GM21381 (cell line): ENCODE measurements around the gene ATXN7L2.

Experiments used
- ATAC-seq: cut with Tn5 transposase; IDR thresholded peaks from one replicate; pipeline ENCODE4 v1.9.1; 2021; ENCODE audit warnings: mild to moderate bottlenecking, moderate library complexity; ENCODE audit not compliant: unreplicated experiment

The ATXN7L2 gene

DNA sequence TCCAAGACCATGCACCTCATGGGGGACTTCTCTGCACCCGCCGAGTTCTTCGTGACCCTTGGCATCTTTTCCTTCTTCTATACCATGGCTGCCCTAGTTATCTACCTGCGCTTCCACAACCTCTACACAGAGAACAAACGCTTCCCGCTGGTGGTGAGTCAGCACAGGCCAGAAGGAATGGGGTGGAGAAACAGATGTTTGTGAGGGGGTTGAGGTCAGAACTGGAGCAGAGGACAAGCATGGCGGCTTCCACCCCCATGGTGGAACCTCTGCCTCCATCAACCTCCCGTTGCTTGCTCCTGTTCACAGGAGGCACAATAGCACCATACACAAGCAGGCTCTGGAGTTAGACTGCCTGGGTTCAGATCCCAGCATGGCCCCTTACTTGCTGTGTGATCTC, 6.9 kb upstream of the ATXN7L2 start:
- ATAC-seq, result no peak

GRCh38 chr1:109477821-109478220, 5.9 kb upstream of the ATXN7L2 start:
- ATAC-seq, result no peak

DNA sequence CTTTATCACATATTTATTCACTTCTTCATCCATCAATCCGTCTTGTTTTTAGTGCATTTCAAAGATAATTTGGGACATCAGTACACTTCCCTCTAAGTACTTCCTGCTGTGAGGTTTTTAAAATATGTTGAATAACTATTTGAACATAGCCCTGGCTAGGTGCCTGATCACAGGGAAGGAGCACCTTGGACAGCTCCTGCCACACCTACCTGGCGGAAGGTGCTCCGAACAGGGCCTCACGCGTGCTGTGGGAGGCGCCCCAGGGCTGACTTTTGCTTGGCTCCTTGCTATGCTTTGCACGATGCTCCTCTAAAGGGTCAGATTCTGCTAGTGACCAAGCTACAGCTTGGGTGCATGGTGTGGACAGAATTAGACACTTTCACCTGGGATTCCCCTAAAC, 4.9 kb upstream of the ATXN7L2 start:
- ATAC-seq, result no peak

GRCh38 chr1:109479311-109479710, 4.4 kb upstream of the ATXN7L2 start:
- ATAC-seq, result no peak

GRCh38 chr1:109479901-109480300, 3.8 kb upstream of the ATXN7L2 start:
- ATAC-seq, result no peak

GRCh38 chr1:109481646-109482045, 2.1 kb upstream of the ATXN7L2 start:
- no peak for ATAC-seq

- ATAC-seq, result no peak
Measured at GRCh38 chr1:109482242-109482641, 1.5 kb upstream of the ATXN7L2 start.

DNA sequence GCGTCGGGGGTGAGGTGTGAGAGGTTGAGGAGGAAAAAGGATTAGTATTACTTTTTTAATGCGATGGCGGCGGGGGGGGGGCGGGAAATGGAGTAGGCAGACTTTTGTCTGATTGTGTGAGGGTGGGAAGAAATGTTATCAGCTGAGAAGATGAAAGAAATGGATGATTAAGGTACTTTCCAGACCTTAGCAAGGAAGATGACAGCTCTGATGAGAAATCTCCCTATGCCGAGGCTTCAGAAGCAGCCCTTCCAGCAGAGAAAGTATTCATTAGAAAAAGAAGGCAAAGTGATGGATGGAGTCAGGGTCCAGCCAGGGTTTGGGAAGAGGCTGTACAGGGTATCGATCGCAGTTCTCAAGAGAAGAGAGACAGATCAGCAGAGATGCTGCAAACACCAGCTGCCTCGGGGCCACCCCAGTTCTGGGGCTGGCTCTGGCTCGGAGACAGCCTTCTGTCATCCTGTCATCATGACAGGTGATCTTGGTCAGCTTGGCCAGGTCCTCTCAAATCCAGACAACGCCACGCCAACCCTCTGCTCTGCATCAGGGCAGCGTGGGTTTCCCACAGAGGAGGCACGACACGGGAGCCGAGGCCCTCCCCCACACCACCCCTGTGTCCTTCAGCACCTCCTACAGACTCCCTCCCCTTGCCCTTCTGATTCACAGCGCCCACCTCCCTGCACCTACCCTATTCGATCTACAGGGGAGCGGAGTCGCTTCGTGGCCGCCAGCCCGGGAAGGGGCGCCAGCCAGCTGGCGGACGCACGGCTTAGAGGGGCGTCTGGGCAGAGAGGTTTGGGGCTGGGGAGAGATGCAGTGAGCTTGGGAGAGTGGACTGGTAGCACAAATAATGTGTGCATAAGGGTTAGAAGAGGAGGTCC, 674 bp upstream of the ATXN7L2 start:
- peak; percentile 16 for ATAC-seq

DNA sequence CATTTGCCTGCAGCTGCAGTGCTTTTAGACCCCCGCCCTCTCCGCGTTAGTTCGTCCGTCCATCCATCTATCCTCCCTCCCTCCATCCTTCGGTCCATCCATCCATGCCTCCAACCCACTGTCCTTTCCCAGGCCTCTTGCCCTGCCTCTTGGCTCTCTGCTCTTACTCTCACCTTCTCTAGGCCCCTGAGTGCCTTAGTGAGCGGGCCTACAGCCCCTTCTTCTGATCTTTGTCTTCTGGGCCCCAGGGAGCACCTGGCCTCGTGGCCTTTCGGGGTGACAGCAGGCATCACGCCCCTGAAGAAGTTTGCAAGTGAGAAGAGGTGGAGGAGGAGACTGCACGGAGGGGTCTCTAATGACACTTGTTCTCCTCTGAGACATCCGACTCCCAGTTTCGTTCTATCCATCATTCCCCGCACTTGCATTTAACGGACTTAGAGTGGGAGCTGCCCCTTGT, 842 bp downstream of the ATXN7L2 start:
- ATAC-seq, result no peak

DNA sequence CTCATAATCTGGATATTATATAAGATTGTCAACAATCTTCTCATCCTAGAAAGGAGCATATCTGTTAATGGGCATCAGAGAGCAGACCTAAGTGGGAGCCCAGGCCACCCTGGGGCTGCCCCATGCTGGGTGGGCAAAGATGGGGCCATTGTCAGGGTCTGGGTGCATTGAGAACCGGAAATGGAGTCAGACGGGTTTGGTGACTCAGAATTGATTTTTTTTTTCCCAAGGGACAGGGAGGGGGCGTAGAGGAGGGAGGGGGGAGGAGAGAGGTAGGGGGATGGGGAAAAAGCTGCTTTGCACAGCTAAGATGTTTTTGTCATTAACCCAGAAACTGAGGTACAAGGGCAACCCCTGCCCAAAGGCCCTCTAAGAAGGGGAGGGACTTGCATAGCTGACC, 1.3 kb downstream of the ATXN7L2 start:
- no peak for ATAC-seq

DNA sequence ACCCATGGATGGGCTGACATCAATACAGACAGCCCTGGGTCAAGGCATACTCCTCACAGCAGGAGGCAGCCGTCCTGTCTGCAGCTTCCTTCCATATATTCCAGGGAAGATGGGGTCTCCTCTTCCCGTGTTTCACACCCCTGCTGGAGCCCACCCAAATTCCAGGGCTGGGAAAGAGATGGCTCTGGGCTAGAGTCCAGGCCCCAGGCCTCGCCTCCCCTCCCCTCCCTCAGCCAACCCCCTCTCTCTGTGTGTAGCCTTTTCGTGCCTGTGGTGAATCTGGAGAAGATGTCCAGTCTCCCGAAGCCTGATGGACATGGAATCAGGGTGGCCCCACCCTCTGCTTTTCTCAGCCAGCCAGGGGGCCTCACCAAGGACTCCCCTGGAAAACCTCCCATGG, 3.6 kb downstream of the ATXN7L2 start:
- no peak for ATAC-seq

GRCh38 chr1:109488201-109488600, 4.5 kb downstream of the ATXN7L2 start:
- no peak for ATAC-seq

GRCh38 chr1:109488696-109489095, 5.0 kb downstream of the ATXN7L2 start:
- ATAC-seq, result no peak

GRCh38 chr1:109490029-109490933, 6.6 kb downstream of the ATXN7L2 start:
- no peak for ATAC-seq

DNA sequence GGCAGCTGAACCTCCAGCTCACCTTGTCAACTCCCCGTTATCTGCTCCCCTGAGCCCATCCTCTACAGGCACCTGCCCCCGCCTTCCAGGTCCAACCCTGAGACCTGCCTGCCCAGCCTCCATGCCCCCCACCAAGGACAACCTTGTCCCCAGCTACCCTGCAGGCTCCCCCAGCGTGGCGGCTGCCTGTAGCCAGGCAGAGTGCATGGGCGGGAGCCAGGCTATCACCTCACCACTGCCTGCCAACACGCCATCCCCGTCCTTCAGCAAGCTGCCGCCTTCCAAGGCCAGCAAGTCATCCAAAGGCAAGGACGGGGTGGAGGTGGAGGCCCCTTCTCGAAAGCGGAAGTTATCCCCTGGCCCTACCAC, 7.2 kb downstream of the ATXN7L2 start:
- ATAC-seq, result no peak

DNA sequence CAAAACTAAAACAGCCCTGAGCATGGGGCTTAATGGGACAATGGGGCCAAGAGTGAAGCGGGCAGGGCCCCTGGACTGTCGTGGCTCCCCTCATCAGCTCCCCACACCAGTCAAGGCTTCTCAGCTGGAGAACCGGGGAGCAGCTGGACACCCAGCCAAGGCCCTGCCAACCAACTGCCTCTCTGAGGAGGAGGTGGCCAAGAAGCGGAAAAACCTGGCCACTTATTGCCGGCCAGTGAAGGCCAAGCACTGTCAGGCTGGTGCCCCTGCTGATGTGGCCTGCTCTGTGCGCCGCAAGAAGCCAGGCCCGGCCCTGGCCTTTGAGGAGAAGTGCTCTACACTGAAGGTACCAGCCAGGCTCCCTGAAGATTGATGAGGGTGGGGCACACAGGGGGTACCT, 7.7 kb downstream of the ATXN7L2 start:
- ATAC-seq, result no peak

- no peak for ATAC-seq
Measured at GRCh38 chr1:109492779-109493178, 9.1 kb downstream of the ATXN7L2 start.

DNA sequence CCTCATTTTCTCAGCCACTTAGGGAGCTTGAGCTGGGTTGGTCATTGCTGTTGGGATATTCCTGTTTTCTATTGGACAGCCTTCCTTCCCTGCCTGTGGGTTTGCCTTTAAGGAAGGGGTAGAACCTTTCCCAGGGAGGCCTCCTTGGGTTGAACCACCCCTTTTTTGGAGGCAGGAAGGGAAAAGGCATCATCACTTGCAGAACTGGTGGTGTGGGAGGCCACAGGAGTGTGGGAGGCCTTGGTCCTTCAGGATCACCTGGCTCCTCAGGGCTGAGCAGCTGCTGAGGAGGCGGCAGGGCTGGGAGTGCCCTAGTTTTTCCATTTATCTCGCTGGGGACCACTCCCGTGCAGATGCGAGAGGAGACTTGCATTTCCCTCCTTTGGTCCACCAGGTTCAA, 9.5 kb downstream of the ATXN7L2 start:
- no peak for ATAC-seq

- peak; percentile 88 for ATAC-seq
Measured at GRCh38 chr1:109493805-109494539, 10.3 kb downstream of the ATXN7L2 start, which contains the start of gene CYB561D1. Gene CYB561D1 (plus strand): TSS chr1:109494094. CDS start chr1:109494140, 46 bp downstream.

GRCh38 chr1:109495738-109496137, 12.0 kb downstream of the ATXN7L2 start:
- ATAC-seq, result no peak
